Activated CD8-positive, alpha-beta memory T cell treated with anti-CD3 and anti-CD28 coated beads for 24 hours (primary cell): ENCODE results near the gene KRTAP4-16.
"Not testable (repeated sequence)": the region's sequence is repeated elsewhere in the genome, so short reads cannot be mapped to it uniquely, and the experiment has no call there.

ENCODE experiments used
- DNase-seq: peaks from one replicate; pipeline ENCODE4 v3.0.0-alpha.2; 2020

KRTAP4-16 gene

GRCh38 chr17:41118721-41119120, 16.7 kb upstream of the KRTAP4-16 start:
- DNase-seq: no peak

- DNase-seq: not testable (repeated sequence)
Measured at GRCh38 chr17:41117846-41118386, 15.9 kb upstream of the KRTAP4-16 start, which contains the start of gene KRTAP4-11. KRTAP4-11 (minus strand) TSS chr17:41118373; CDS start chr17:41118315, 58 bp downstream.

- no peak for DNase-seq
Measured at GRCh38 chr17:41116297-41116696, 14.3 kb upstream of the KRTAP4-16 start.

- no peak for DNase-seq
Measured at GRCh38 chr17:41111151-41111885, 9.3 kb upstream of the KRTAP4-16 start.

GRCh38 chr17:41108728-41109386, 6.8 kb upstream of the KRTAP4-16 start:
- not testable (repeated sequence) for DNase-seq

GRCh38 chr17:41107941-41108450, 6.0 kb upstream of the KRTAP4-16 start:
- DNase-seq: no peak

GRCh38 chr17:41105347-41105746, 3.3 kb upstream of the KRTAP4-16 start, which contains the start of gene KRTAP4-9:
KRTAP4-9 (plus strand) TSS chr17:41105389; CDS start chr17:41105389, 0 bp downstream.
- DNase-seq: not testable (repeated sequence)

- not testable (repeated sequence) for DNase-seq
Measured at GRCh38 chr17:41104386-41105038, 2.5 kb upstream of the KRTAP4-16 start.

GRCh38 chr17:41103896-41104295, 1.9 kb upstream of the KRTAP4-16 start:
- DNase-seq: no peak

- not testable (repeated sequence) for DNase-seq
Measured at GRCh38 chr17:41099682-41100480, 2.1 kb downstream of the KRTAP4-16 start.

- no peak for DNase-seq
Measured at GRCh38 chr17:41098481-41098880, 3.5 kb downstream of the KRTAP4-16 start.

- DNase-seq: no peak
Measured at GRCh38 chr17:41098042-41098441, 4.0 kb downstream of the KRTAP4-16 start, which contains the start of gene KRTAP4-8. KRTAP4-8 (minus strand) TSS chr17:41098142; CDS start chr17:41098084, 58 bp downstream.

GRCh38 chr17:41096055-41096454, 6.0 kb downstream of the KRTAP4-16 start:
- DNase-seq: no peak

GRCh38 chr17:41088760-41089352, 13.2 kb downstream of the KRTAP4-16 start:
- not testable (repeated sequence) for DNase-seq

GRCh38 chr17:41084100-41084856, 17.7 kb downstream of the KRTAP4-16 start, which contains the start of gene KRTAP4-7:
KRTAP4-7 (plus strand) TSS chr17:41084150; CDS start chr17:41084207, 57 bp downstream.
- not testable (repeated sequence) for DNase-seq

- not testable (repeated sequence) for DNase-seq
Measured at GRCh38 chr17:41083427-41083826, 18.6 kb downstream of the KRTAP4-16 start.

- DNase-seq: no peak
Measured at GRCh38 chr17:41082626-41083025, 19.4 kb downstream of the KRTAP4-16 start.

GRCh38 chr17:41076788-41077187, 25.2 kb downstream of the KRTAP4-16 start:
- DNase-seq: no peak

- no peak for DNase-seq
Measured at GRCh38 chr17:41073676-41074075, 28.3 kb downstream of the KRTAP4-16 start.

- DNase-seq: no peak
Measured at GRCh38 chr17:41071606-41072360, 30.2 kb downstream of the KRTAP4-16 start.
